ENCODE data around the gene BTNL2.

DNA sequence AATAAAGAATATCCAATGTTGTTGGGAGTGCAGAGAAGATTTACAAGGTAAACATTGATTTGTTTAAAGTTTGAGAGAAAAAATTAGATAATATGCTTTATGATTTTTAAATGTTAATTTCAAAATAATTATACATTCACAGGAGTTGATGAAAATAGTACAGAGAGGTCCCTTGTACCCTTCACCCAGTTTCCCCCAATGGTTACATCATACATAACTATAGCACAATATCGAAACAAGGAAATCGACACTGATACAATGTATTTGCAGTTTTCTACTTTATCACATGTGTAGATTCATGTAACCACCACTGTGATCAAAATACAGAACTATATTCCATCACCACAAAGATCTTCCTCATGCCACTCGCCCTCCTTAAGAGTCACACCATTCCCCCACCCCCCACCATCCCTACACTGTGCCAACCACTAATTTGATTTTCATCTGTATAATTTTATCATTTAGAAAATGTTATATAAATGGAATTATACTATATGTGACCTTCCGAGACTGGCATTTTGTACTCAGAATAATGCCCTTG lies 21.0 kb upstream of the BTNL2 start:
- TF ChIP-seq, protein P1, sequence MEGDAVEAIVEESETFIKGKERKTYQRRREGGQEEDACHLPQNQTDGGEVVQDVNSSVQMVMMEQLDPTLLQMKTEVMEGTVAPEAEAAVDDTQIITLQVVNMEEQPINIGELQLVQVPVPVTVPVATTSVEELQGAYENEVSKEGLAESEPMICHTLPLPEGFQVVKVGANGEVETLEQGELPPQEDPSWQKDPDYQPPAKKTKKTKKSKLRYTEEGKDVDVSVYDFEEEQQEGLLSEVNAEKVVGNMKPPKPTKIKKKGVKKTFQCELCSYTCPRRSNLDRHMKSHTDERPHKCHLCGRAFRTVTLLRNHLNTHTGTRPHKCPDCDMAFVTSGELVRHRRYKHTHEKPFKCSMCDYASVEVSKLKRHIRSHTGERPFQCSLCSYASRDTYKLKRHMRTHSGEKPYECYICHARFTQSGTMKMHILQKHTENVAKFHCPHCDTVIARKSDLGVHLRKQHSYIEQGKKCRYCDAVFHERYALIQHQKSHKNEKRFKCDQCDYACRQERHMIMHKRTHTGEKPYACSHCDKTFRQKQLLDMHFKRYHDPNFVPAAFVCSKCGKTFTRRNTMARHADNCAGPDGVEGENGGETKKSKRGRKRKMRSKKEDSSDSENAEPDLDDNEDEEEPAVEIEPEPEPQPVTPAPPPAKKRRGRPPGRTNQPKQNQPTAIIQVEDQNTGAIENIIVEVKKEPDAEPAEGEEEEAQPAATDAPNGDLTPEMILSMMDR (IDR thresholded peaks at IDR 0.05), result no peak
- TF ChIP-seq POLR2AphosphoS5 (IDR thresholded peaks at IDR 0.05), result no peak
- TF ChIP-seq POLR2A (IDR thresholded peaks at IDR 0.05), result no peak

Data from gastroesophageal sphincter (tissue), 3 donors.